Upper lobe of left lung (tissue), 4 donors: Measurements from ENCODE around the gene MYEOV.

Experiments used
- EP300 ChIP-seq, 4 donors: sonication (generic); formaldehyde crosslinking; IDR thresholded peaks; one replicate each; pipeline ENCODE4 v1.5.1; 2017; ENCODE audit warnings: antibody characterized with exemption in 4 of 4, control low read depth in 2 of 4
- POLR2A ChIP-seq, 4 donors: fragments of 450-650 bp; IDR thresholded peaks; one replicate each; pipeline ENCODE4 v1.5.1; 2016 to 2017; ENCODE audit warnings: antibody characterized with exemption in 4 of 4, mild to moderate bottlenecking in 2 of 4
- POLR2AphosphoS5 ChIP-seq, 2 donors: sonication (generic); formaldehyde crosslinking; IDR thresholded peaks; one replicate each; pipeline ENCODE4 v1.5.1; 2017; ENCODE audit warnings: antibody characterized with exemption in 2 of 2
- TF ChIP-seq, protein P1 (sequence below), 6 experiments: fragments of 450-650 bp in 4 of 6; fragments of 200-600 bp in 2 of 6; sonication (generic) in 2 of 6; IDR thresholded peaks; one replicate each; pipeline ENCODE4 v1.5.1; 2016 to 2019; ENCODE audit warnings: antibody characterized with exemption in 6 of 6

DNA sequence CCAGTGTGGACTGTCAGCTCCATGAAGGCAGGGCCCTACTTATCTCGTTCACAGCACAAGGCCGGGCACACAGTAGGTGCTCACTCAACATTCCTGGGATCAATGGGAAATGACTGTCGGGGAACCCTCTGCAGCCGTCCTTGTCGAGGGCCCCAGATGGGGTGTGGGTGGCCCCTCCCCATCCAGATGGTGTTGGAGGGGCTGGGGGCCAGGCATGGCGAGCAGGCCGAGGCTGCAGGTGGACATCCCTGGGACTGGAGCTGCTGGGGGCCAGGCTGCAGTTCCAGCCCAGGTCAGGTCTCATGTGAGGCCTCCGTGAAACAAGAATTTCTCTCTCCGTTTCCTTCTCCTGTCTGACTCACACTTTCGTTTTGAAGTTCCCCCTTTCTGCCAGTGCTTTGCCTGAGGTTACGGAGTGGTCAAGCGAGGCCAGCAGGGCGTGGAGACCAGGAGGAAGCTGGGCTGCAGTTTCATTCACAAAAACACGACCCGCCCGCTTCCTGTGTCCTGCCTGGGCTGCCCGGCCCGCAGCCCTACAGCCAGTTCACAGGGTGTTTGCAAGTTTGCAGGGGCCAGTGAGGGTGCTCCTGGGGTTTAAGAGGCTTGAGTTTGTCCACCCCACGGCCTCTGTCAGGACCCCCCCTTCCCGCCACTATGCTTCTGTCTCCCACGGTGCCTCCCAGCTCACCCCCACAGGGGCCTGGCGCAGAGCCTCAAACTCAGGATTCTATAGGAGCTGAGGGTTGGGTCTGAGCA, 4.5 kb downstream of the MYEOV start:
- TF ChIP-seq POLR2AphosphoS5 (IDR thresholded peaks at IDR 0.05) (peak; percentile 77 to 82), POLR2A (IDR thresholded peaks at IDR 0.05) (peak in 1 of 4 donors; percentile 14), EP300 (IDR thresholded peaks at IDR 0.05) (peak in 2 of 4 donors; percentile 27 to 36)
- TF ChIP-seq, protein P1, sequence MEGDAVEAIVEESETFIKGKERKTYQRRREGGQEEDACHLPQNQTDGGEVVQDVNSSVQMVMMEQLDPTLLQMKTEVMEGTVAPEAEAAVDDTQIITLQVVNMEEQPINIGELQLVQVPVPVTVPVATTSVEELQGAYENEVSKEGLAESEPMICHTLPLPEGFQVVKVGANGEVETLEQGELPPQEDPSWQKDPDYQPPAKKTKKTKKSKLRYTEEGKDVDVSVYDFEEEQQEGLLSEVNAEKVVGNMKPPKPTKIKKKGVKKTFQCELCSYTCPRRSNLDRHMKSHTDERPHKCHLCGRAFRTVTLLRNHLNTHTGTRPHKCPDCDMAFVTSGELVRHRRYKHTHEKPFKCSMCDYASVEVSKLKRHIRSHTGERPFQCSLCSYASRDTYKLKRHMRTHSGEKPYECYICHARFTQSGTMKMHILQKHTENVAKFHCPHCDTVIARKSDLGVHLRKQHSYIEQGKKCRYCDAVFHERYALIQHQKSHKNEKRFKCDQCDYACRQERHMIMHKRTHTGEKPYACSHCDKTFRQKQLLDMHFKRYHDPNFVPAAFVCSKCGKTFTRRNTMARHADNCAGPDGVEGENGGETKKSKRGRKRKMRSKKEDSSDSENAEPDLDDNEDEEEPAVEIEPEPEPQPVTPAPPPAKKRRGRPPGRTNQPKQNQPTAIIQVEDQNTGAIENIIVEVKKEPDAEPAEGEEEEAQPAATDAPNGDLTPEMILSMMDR (IDR thresholded peaks at IDR 0.05) = peak in 1 of 6 experiments; percentile 57
